ENCODE data around the gene MT1A.

MT1A gene

DNA sequence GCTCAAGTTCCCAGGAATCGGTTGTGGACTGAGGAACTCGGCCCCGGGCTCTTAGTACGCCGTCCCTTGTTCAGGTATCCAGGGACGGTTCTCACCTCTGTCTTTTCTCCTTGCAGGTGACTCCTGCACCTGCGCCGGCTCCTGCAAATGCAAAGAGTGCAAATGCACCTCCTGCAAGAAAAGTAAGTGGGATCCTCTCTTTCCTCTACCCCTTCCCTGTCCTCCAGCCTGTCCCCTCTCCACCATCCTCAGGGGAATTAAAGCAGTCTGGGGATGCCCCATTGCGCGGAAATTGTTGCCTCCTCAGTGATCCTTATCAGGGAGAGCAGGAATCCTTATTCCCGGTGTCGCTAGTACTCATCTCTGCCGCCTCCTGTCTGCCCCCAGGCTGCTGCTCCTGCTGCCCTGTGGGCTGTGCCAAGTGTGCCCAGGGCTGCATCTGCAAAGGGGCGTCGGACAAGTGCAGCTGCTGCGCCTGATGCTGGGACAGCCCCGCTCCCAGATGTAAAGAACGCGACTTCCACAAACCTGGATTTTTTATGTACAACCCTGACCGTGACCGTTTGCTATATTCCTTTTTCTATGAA lies 29.5 kb upstream of the MT1A start:
- Histone ChIP-seq H3K4me2 (ENCODE audit: low read depth, low read length) (peak overlapping the region; percentile 100), H3K4me3 (ENCODE audit: low read length) (peak overlapping the region; percentile 71), H3K9me2 (replicated peaks; ENCODE audit: insufficient read depth, low read length) (no peaks in the 10 kb centered on the region), H3K27ac (ENCODE audit: low read length) (no peak overlapping the region), H3K27me3 (replicated peaks; ENCODE audit: insufficient read depth, low read length) (peaks cover 18% of the 10 kb centered on the region), H3K79me2 (ENCODE audit: low read length) (no peaks in the 10 kb centered on the region), H3K4me1 (ENCODE audit: low read length) (peaks cover 19% of the 10 kb centered on the region), H3K36me3 (replicated peaks; ENCODE audit: insufficient read depth, low read length) (no peaks in the 10 kb centered on the region), H3K9me3 (replicated peaks; ENCODE audit: insufficient read depth, low read length) (no peaks in the 10 kb centered on the region), H3F3A (ENCODE audit: insufficient read depth, low read length) (peaks cover 16% of the 10 kb centered on the region), H3K9ac (ENCODE audit: low read length) (peak overlapping the region; percentile 15; the same call in 1 of the 2 replicates), H4K20me1 (ENCODE audit: insufficient read depth, low read length) (no peaks in the 10 kb centered on the region), H2AFZ (ENCODE audit: low read length) (peak overlapping the region; percentile 87)
- DNase-seq = no peak
- TF ChIP-seq, protein P1, sequence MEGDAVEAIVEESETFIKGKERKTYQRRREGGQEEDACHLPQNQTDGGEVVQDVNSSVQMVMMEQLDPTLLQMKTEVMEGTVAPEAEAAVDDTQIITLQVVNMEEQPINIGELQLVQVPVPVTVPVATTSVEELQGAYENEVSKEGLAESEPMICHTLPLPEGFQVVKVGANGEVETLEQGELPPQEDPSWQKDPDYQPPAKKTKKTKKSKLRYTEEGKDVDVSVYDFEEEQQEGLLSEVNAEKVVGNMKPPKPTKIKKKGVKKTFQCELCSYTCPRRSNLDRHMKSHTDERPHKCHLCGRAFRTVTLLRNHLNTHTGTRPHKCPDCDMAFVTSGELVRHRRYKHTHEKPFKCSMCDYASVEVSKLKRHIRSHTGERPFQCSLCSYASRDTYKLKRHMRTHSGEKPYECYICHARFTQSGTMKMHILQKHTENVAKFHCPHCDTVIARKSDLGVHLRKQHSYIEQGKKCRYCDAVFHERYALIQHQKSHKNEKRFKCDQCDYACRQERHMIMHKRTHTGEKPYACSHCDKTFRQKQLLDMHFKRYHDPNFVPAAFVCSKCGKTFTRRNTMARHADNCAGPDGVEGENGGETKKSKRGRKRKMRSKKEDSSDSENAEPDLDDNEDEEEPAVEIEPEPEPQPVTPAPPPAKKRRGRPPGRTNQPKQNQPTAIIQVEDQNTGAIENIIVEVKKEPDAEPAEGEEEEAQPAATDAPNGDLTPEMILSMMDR (IDR thresholded peaks at IDR 0.05; ENCODE audit: low read length) = no peak
- TF ChIP-seq EZH2phosphoT487 (IDR thresholded peaks at IDR 0.05; ENCODE audit: low read length) (no peak), EZH2 (optimal IDR thresholded peaks at IDR 0.05; ENCODE audit: low read depth, low read length) (no peak)

DNA sequence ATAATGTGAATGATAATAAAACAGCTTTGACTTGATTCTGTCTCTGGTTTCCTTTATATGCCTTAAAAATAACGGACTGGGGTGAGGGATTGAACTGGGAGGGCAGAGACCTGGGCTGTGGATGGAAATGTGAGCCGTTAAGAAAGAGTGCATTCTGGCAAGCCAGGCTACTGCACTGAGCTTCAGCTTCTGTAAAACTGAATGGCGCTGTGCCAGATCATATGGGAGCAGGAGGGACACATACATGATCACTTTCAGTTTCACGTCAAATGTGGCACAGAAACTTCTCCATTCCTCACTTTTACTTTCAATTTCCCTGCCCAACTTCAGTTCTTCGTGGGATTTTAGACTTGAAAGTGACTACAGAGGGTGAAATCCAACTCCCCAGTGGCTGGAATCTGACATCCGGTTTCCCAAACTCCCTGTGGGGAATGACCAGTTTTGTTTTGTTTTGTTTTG lies 29.0 kb upstream of the MT1A start:
- Histone ChIP-seq H3F3A (ENCODE audit: insufficient read depth, low read length) (peaks cover 16% of the 10 kb centered on the region), H2AFZ (ENCODE audit: low read length) (no peak overlapping the region), H3K9me3 (replicated peaks; ENCODE audit: insufficient read depth, low read length) (no peaks in the 10 kb centered on the region), H3K79me2 (ENCODE audit: low read length) (no peaks in the 10 kb centered on the region), H3K27me3 (replicated peaks; ENCODE audit: insufficient read depth, low read length) (peaks cover 18% of the 10 kb centered on the region), H3K27ac (ENCODE audit: low read length) (no peak overlapping the region), H3K4me3 (ENCODE audit: low read length) (peak overlapping the region; percentile 71), H3K4me2 (ENCODE audit: low read depth, low read length) (peak overlapping the region; percentile 100), H3K4me1 (ENCODE audit: low read length) (peaks cover 19% of the 10 kb centered on the region), H3K36me3 (replicated peaks; ENCODE audit: insufficient read depth, low read length) (no peaks in the 10 kb centered on the region), H4K20me1 (ENCODE audit: insufficient read depth, low read length) (no peaks in the 10 kb centered on the region), H3K9me2 (replicated peaks; ENCODE audit: insufficient read depth, low read length) (no peaks in the 10 kb centered on the region), H3K9ac (ENCODE audit: low read length) (no peak overlapping the region)
- TF ChIP-seq EZH2phosphoT487 (IDR thresholded peaks at IDR 0.05; ENCODE audit: low read length) (no peak), EZH2 (optimal IDR thresholded peaks at IDR 0.05; ENCODE audit: low read depth, low read length) (no peak)
- TF ChIP-seq, protein P1 (IDR thresholded peaks at IDR 0.05; ENCODE audit: low read length) = no peak
- peak; percentile 86 for DNase-seq

DNA sequence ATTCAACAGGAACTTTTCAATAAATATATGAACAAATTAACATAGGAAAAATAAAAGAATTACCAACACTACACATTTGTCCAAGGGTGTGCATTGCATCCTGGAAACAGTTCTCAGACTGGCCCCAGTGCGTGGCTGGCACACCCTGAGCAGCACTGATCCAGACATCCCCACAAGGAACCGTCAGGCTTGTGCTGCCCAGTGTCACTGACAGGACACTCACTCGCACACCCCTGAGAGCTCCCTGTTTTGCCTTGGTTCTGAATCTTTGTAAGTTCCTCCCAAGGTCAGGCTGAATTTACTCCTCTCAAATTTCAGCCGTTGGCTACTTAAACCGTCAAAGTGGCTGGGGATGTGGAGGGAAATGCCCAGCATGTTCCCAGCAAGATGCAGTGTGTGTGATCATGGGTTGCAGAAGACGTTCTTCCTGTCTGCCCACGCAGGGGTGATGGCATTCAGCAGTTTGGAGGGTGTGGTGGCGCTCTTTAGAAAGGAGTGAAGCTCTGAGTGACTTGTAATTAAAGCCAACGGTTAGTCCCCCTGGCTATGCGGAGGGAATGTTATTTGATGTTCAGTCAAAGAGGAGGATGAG lies 28.4 kb upstream of the MT1A start:
- Histone ChIP-seq H3K4me1 (ENCODE audit: low read length) (peaks cover 19% of the 10 kb centered on the region), H3K27ac (ENCODE audit: low read length) (no peak overlapping the region), H3K9me3 (replicated peaks; ENCODE audit: insufficient read depth, low read length) (no peaks in the 10 kb centered on the region), H4K20me1 (ENCODE audit: insufficient read depth, low read length) (no peaks in the 10 kb centered on the region), H3F3A (ENCODE audit: insufficient read depth, low read length) (peaks cover 16% of the 10 kb centered on the region), H3K4me2 (ENCODE audit: low read depth, low read length) (peak overlapping the region; percentile 100), H3K9me2 (replicated peaks; ENCODE audit: insufficient read depth, low read length) (no peaks in the 10 kb centered on the region), H3K79me2 (ENCODE audit: low read length) (no peaks in the 10 kb centered on the region), H2AFZ (ENCODE audit: low read length) (no peak overlapping the region), H3K4me3 (ENCODE audit: low read length) (peak overlapping the region; percentile 71; the same call in 1 of the 2 replicates), H3K9ac (ENCODE audit: low read length) (no peak overlapping the region), H3K36me3 (replicated peaks; ENCODE audit: insufficient read depth, low read length) (no peaks in the 10 kb centered on the region), H3K27me3 (replicated peaks; ENCODE audit: insufficient read depth, low read length) (peaks cover 16% of the 10 kb centered on the region)
- DNase-seq = no peak
- TF ChIP-seq, protein P1 (IDR thresholded peaks at IDR 0.05; ENCODE audit: low read length) = no peak
- no peak for TF ChIP-seq EZH2phosphoT487 (IDR thresholded peaks at IDR 0.05; ENCODE audit: low read length)
- no peak for TF ChIP-seq EZH2 (optimal IDR thresholded peaks at IDR 0.05; ENCODE audit: low read depth, low read length)

Data from MM.1S (cell line).